ENCODE results near the gene CCNA1.

The CCNA1 gene

DNA sequence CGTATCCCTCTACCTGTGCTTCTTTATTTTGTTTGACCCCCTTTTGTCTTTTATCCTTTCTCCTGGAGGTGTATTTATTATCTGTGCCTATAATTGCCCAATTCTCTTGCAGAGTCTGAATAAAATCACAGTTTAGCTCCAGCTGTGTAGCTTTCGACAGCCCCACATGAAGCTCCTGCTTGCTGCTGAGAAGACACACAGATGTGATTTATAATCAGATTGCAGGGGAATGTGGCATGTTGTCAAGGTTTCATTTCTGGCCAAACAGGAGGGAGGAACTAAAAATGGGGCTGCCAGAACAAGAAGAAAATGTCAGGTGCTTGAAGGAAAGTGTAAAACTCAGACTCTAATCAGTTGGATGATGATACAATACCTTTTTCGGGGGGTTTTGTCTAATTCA, 22.7 kb downstream of the CCNA1 start:
- no peak for DNase-seq

DNA sequence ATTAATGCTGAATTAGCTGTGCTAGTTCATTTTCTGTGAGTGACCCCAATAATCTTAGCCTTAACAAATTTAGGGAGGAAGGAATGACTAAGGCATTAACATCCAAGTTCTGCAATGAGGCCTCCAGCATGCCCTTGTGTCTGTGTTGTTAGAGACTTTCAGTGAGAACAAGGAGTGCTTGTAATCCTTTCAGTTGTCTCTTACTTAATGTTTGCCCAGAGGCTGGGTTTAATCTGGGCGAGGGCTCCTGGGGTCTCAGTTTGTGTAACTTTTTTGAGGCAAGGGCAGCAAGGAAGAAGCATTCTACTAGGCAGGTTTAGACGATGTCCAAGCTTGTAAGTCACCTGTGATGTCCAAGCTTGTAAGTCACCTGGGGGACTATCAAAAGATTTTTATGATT, 24.3 kb downstream of the CCNA1 start:
- no peak for DNase-seq

DNA sequence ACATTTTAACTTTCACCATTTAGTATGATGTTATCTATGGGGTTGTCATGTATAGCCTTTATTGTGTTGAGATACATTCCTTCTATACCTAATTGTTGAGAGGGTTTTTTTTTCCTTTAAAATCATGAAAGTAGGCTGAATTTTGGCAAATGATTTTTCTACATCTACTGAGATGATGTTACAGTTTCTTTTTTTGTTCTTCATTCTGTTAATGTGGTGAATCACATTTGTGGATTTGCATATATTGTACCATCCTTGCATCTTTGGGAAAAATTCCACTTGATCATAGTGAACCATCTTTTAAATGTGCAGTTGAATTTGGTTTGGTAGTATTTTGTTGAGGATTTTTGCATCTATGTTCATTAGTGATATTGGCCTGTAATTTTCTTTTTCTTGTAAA, 29.2 kb downstream of the CCNA1 start:
- no peak for DNase-seq

DNA sequence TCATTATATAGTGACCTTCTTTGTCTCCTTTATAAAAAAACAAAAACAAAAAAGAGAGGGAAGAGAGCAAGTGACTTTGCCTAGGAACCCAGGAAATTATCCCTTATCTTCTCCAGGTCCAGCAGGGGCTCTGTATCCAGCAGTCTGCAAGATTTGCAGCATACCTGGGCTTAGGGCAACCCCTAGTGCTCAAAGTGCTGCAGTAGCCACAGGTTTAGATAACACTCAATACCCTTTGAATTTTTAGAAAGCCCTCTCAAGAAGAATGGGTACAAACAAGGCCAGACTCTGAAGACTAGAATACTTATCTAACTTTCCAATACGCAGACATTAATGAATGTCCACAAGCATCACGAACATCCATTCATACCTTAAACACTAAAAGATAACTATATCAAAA, 43.2 kb downstream of the CCNA1 start:
- DNase-seq, result peak in 1 of 2 donors; percentile 1

DNA sequence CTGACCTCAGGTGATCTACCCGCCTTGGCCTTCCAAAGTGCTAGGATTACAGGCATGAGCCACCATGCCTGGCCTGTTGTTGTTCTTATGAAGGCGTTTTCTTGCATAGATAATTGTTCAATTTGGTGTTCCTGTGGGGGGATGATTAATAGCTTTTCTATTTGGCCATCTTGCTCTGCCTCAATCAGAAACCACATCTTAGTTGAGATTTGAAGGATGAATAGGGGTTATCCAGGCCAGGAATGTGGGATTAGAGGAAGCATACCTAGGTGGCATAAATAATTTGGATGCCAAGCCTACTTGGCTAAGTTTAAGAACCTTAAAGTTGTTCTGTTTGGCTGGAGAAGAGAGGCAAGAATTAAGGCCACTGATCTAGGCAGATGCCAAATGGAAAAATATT, 44.4 kb downstream of the CCNA1 start:
- DNase-seq, result no peak

DNA sequence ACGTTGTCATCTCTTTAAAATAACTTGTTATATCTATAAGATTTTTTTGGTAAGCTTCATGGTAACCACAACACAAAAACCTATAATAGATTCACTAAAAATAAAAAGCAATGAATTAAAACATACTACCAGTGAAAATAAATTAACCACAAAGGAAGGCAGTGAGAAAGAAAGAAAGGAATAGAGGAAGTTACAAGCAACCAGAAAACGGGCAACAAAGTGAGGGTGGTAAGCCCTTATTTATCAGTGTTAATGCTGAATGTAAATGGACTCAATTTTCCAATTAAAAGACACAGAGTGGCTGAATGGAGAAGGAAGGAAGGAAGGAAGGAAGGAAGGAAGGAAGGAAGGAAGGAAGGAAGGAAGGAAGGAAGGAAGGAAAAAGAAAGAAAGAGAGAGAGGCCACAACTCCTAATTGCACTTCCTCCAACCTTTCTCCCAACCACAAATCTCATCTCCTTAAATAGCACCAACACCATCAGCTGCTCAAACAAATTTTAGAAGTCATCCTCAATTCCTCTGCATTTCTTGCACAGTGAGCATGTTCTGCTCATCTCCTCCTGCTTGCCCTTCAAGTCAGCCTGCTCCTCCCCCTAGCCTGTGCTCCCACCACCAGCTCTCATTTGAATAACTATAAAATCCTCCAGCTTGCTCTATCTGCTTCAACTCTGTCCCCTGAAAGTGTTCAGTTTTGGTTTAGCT, 48.6 kb downstream of the CCNA1 start:
- no peak for DNase-seq

DNA sequence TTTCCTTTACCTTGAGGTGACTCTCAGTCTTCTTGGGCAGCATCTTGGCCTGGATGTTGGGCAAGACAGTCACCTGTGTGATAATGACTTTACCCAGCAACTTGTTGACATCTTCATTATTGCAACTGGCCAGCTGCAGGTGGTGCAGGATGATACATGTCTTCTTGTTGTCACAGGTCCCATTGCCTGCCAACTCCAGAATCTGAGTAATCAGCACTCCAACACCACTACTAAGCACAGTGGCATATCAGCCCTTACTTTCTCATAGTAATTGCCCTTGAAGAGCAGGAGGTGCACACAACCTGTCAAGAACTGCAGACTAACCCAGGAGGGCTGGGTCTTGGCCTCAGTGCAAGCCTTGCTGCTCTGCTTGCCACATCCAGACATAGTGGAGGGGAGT, 57.8 kb downstream of the CCNA1 start:
- DNase-seq, result no peak

Data from stimulated activated CD4-positive, alpha-beta T cell treated with anti-CD3 and anti-CD28 coated beads, Interleukin-2, amount 100 ng/mL, for 24 hours (primary cell).